Testis (tissue), 2 donors: ENCODE data around the gene TNS1.

Source experiments
- POLR2A ChIP-seq: fragments of 450-650 bp; IDR thresholded peaks from one replicate; pipeline ENCODE4 v1.6.1; 2017; ENCODE audit warnings: antibody characterized with exemption, mild to moderate bottlenecking, moderate library complexity
- TF ChIP-seq, protein P1 (sequence below), 3 experiments: fragments of 450-650 bp in 2 of 3; fragments of 200-600 bp in 1 of 3; sonication (generic) in 1 of 3; IDR thresholded peaks; one replicate each; pipeline ENCODE4 v1.5.1; 2016 to 2019; ENCODE audit warnings: antibody characterized with exemption in 3 of 3, mild to moderate bottlenecking in 2 of 3, moderate library complexity in 1 of 3

DNA sequence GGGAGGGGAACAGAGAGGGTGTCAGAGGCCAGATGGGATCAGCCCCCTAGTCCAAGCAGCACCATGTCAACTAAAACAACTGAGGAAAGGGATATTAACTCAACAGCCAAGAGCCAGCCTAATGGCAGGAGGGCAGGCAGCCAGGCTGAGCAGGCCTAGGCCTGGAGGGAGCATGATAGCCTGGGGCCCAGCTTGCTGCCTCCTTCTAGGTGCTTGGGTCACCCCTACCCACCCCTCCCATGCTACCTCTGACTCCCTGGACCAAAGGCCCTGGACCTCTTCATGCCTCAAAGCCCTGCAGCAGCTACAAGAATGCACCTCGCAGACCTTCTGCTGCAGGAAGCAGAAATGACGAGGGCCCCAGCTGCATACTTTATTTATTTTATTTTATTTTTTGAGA lies 22.1 kb upstream of the TNS1 start:
- TF ChIP-seq POLR2A: no peak
- TF ChIP-seq, protein P1, sequence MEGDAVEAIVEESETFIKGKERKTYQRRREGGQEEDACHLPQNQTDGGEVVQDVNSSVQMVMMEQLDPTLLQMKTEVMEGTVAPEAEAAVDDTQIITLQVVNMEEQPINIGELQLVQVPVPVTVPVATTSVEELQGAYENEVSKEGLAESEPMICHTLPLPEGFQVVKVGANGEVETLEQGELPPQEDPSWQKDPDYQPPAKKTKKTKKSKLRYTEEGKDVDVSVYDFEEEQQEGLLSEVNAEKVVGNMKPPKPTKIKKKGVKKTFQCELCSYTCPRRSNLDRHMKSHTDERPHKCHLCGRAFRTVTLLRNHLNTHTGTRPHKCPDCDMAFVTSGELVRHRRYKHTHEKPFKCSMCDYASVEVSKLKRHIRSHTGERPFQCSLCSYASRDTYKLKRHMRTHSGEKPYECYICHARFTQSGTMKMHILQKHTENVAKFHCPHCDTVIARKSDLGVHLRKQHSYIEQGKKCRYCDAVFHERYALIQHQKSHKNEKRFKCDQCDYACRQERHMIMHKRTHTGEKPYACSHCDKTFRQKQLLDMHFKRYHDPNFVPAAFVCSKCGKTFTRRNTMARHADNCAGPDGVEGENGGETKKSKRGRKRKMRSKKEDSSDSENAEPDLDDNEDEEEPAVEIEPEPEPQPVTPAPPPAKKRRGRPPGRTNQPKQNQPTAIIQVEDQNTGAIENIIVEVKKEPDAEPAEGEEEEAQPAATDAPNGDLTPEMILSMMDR (IDR thresholded peaks at IDR 0.05): no peak
